Midbrain (tissue), 1 donor: ENCODE data around the gene TRRAP.

Experiments
- DNase-seq: peaks from one replicate; lab custom pipeline; 2025; lab: John Stamatoyannopoulos, UW

Gene TRRAP

GRCh38 chr7:99061001-99061776 lies 182.9 kb downstream of the TRRAP start:
- DNase-seq, result no peak
